CD4-positive, alpha-beta T cell treated with Interleukin-12 subunit alpha and Interleukin-12 subunit beta, for 1 hour (primary cell): ENCODE measurements around the gene HGD.

Experiments used
- DNase-seq: peaks from one replicate; pipeline ENCODE4 v3.0.0-alpha.2; 2020

Gene HGD

GRCh38 chr3:120682095-120682681 is at the start of gene HGD:
HGD (minus strand) TSS chr3:120682239; CDS start chr3:120682111, 128 bp downstream.
- no peak for DNase-seq

- DNase-seq: no peak
Measured at GRCh38 chr3:120730576-120731542, 48.8 kb upstream of the HGD start.

- DNase-seq: no peak
Measured at GRCh38 chr3:120726791-120727190, 44.8 kb upstream of the HGD start.

- peak; percentile 84 for DNase-seq
Measured at GRCh38 chr3:120719167-120719834, 37.3 kb upstream of the HGD start.

GRCh38 chr3:120713262-120713661 is 31.2 kb upstream of the HGD start:
- no peak for DNase-seq

- no peak for DNase-seq
Measured at GRCh38 chr3:120710369-120710768, 28.3 kb upstream of the HGD start.

- DNase-seq: no peak
Measured at GRCh38 chr3:120708408-120708807, 26.4 kb upstream of the HGD start.

- no peak for DNase-seq
Measured at GRCh38 chr3:120706950-120707349, 24.9 kb upstream of the HGD start.

GRCh38 chr3:120705884-120706582 is 24.0 kb upstream of the HGD start:
- DNase-seq: no peak

GRCh38 chr3:120699333-120699732 is 17.3 kb upstream of the HGD start:
- no peak for DNase-seq

GRCh38 chr3:120693439-120694171 is 11.6 kb upstream of the HGD start:
- no peak for DNase-seq

GRCh38 chr3:120689395-120689794 is 7.4 kb upstream of the HGD start:
- DNase-seq: no peak

GRCh38 chr3:120688121-120688520 is 6.1 kb upstream of the HGD start:
- no peak for DNase-seq

- DNase-seq: no peak
Measured at GRCh38 chr3:120685411-120685810, 3.4 kb upstream of the HGD start.

- DNase-seq: no peak
Measured at GRCh38 chr3:120684896-120685295, 2.9 kb upstream of the HGD start.

GRCh38 chr3:120683671-120684301 is 1.7 kb upstream of the HGD start:
- no peak for DNase-seq

- no peak for DNase-seq
Measured at GRCh38 chr3:120683213-120683612, 1.2 kb upstream of the HGD start.

GRCh38 chr3:120681506-120682038 is 467 bp downstream of the HGD start:
- no peak for DNase-seq

GRCh38 chr3:120681018-120681417 is 1.0 kb downstream of the HGD start:
- no peak for DNase-seq

GRCh38 chr3:120680193-120680894 is 1.7 kb downstream of the HGD start:
- no peak for DNase-seq

- DNase-seq: no peak
Measured at GRCh38 chr3:120678984-120679383, 3.1 kb downstream of the HGD start.
